Adrenal gland (tissue), 5 donors: ENCODE data around the gene CPN2.

Experiments used
- CTCF ChIP-seq, 6 experiments: fragments of 450-650 bp in 4 of 6; fragments of 200-600 bp in 2 of 6; sonication (generic) in 1 of 6; IDR thresholded peaks; 1 replicate in 5 of 6; 2 replicates in 1 of 6; pipeline versions ENCODE4 v1.5.1 to v1.8.0; 2016 to 2021; ENCODE audit warnings: antibody characterized with exemption in 6 of 6, mild to moderate bottlenecking in 2 of 6, moderate library complexity in 1 of 6
- POLR2A ChIP-seq, 2 donors: fragments of 450-650 bp; IDR thresholded peaks; one replicate each; pipeline ENCODE4 v1.6.1; 2017; ENCODE audit warnings: antibody characterized with exemption in 2 of 2, mild to moderate bottlenecking in 2 of 2, moderate library complexity in 1 of 2
- donor health status: DM: no; HTN: no; CAD: no.

DNA sequence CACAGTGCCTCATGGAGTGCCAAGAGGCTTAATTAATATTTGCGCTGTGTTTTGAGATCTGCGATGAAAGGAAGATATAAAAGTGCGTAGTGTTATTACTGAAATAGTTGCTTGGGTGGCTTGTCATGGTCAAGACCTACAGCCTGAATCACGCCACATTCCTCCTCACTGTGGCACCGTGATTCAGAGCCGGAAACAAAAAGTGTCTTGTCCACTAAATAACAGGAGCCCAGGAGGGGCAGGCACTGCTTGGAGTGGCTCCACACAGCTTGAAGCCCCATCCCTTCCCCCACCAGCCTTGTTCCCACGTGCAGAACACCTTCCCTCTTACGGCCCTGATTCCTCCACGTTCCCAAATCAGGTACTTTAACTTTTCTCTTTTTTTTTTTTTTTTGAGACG lies 19.6 kb upstream of the CPN2 start:
- TF ChIP-seq CTCF (IDR thresholded peaks at IDR 0.05) (no peak), POLR2A (IDR thresholded peaks at IDR 0.05) (no peak)
